ENCODE measurements around the gene PEX10.
"Not testable (repeated sequence)": the region's sequence is repeated elsewhere in the genome, so short reads cannot be mapped to it uniquely, and the experiment has no call there.

The PEX10 gene

GRCh38 chr1:2442661-2443060 lies 30.3 kb upstream of the PEX10 start:
- DNase-seq: no peak

GRCh38 chr1:2441746-2442145 lies 29.4 kb upstream of the PEX10 start:
- DNase-seq: no peak

GRCh38 chr1:2440346-2440745 lies 28.0 kb upstream of the PEX10 start:
- DNase-seq: not testable (repeated sequence)

- DNase-seq: no peak
Observed at GRCh38 chr1:2439369-2439768, 27.0 kb upstream of the PEX10 start.

- DNase-seq: no peak
Observed at GRCh38 chr1:2438641-2439040, 26.3 kb upstream of the PEX10 start.

- DNase-seq: no peak
Observed at GRCh38 chr1:2438038-2438437, 25.7 kb upstream of the PEX10 start.

- no peak for DNase-seq
Observed at GRCh38 chr1:2437617-2438016, 25.3 kb upstream of the PEX10 start.

GRCh38 chr1:2436876-2437275 lies 24.5 kb upstream of the PEX10 start:
- DNase-seq: no peak

- no peak for DNase-seq
Observed at GRCh38 chr1:2435746-2436355, 23.5 kb upstream of the PEX10 start.

- DNase-seq: no peak
Observed at GRCh38 chr1:2435091-2435490, 22.7 kb upstream of the PEX10 start.

- DNase-seq: no peak
Observed at GRCh38 chr1:2433936-2434655, 21.7 kb upstream of the PEX10 start.

GRCh38 chr1:2433196-2433595 lies 20.8 kb upstream of the PEX10 start:
- no peak for DNase-seq

GRCh38 chr1:2432441-2432844 lies 20.1 kb upstream of the PEX10 start:
- DNase-seq: no peak

GRCh38 chr1:2431518-2431917 lies 19.2 kb upstream of the PEX10 start:
- no peak for DNase-seq

- no peak for DNase-seq
Observed at GRCh38 chr1:2431103-2431502, 18.7 kb upstream of the PEX10 start.

GRCh38 chr1:2430592-2430973 lies 18.2 kb upstream of the PEX10 start:
- no peak for DNase-seq

GRCh38 chr1:2429780-2430591 lies 17.6 kb upstream of the PEX10 start:
- no peak for DNase-seq

- no peak for DNase-seq
Observed at GRCh38 chr1:2428490-2428889, 16.1 kb upstream of the PEX10 start.

- no peak for DNase-seq
Observed at GRCh38 chr1:2427976-2428375, 15.6 kb upstream of the PEX10 start.

- DNase-seq: no peak
Observed at GRCh38 chr1:2427051-2427450, 14.7 kb upstream of the PEX10 start.

- DNase-seq: no peak
Observed at GRCh38 chr1:2426540-2426939, 14.2 kb upstream of the PEX10 start.

GRCh38 chr1:2425892-2426291 lies 13.5 kb upstream of the PEX10 start:
- DNase-seq: no peak

- no peak for DNase-seq
Observed at GRCh38 chr1:2422523-2422922, 10.2 kb upstream of the PEX10 start.

- DNase-seq: no peak
Observed at GRCh38 chr1:2419416-2419815, 7.1 kb upstream of the PEX10 start.

All from GOT3 (cell line).